ENCODE data around the gene ZNF367.

The ZNF367 gene

GRCh38 chr9:96392263-96392662, 25.9 kb downstream of the ZNF367 start:
- H3K36me3 ChIP-seq (ENCODE audit: insufficient read depth, low read length) = peaks cover 88% of the 10 kb centered on the region; the same call in 1 of the 2 replicates
- H2AFZ ChIP-seq (ENCODE audit: low read length) = no peak overlapping the region
- no peak overlapping the region for H3K9ac ChIP-seq (ENCODE audit: low read depth, low read length, poor library complexity, severe bottlenecking)
- peaks cover 16% of the 10 kb centered on the region for H3K79me2 ChIP-seq (ENCODE audit: insufficient read depth, low read length)
- no peak overlapping the region for H3K4me2 ChIP-seq (ENCODE audit: low read depth, low read length, poor library complexity, severe bottlenecking)
- no peak for TF ChIP-seq CTCF (conservative IDR thresholded peaks at IDR 0.05; ENCODE audit: low read length)
- TF ChIP-seq EZH2phosphoT487 (IDR thresholded peaks at IDR 0.05; ENCODE audit: borderline replicate concordance) = no peak
- H3K4me1 ChIP-seq (ENCODE audit: insufficient read depth, low read length, poor library complexity, severe bottlenecking) = no peaks in the 10 kb centered on the region
- H3F3A ChIP-seq (ENCODE audit: low read depth) = no peaks in the 10 kb centered on the region
- H3K27me3 ChIP-seq (ENCODE audit: insufficient read depth, low read length, poor library complexity, severe bottlenecking) = no peaks in the 10 kb centered on the region
- H4K20me1 ChIP-seq (ENCODE audit: insufficient read depth, low read length, poor library complexity, severe bottlenecking) = peaks cover 16% of the 10 kb centered on the region
- H3K9me3 ChIP-seq (ENCODE audit: insufficient read depth, low read depth, low read length) = no peaks in the 10 kb centered on the region
- H3K4me3 ChIP-seq (ENCODE audit: low read length, poor library complexity, severe bottlenecking) = no peak overlapping the region
- H3K9me2 ChIP-seq (replicated peaks; ENCODE audit: low read depth, low read length) = no peaks in the 10 kb centered on the region

DNA sequence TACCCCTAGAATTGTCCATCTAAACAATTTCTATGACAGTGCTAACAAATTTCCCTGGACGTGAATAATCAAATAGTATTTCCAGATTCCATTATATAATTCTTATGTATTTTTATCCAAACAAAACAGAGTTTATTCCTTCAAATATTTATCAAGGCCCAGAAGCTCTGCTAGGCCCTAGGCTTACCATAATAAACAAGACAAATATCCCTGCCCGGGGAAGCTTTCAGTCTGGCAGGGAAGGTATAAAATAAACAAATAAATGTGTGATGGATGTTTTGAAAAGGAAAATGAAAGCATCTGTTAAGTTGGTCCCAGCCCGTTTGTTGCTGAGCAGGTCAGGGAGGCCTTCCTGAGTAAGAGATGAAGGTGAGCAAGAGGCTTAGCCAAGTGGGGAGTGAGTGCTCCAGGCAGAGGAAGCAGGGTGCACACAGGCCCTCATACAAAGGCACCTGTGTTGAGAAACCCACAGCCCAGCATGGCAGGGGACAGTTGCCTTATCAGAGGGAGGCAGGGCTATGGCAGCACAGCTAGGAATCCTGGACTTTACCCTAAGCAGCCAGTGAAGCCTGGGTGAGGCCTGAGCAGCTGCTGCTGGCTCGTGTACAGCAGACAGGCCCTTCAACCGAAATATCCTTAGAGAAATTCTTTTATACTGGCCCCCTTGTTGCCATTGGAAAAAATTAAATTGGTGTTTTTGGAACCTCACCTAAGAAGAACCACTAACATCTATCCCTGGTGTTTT, 27.0 kb downstream of the ZNF367 start:
- Histone ChIP-seq H3K36me3 (ENCODE audit: insufficient read depth, low read length) (peaks cover 95% of the 10 kb centered on the region), H3F3A (ENCODE audit: low read depth) (no peaks in the 10 kb centered on the region), H3K4me1 (ENCODE audit: insufficient read depth, low read length, poor library complexity, severe bottlenecking) (no peaks in the 10 kb centered on the region), H3K79me2 (ENCODE audit: insufficient read depth, low read length) (peaks cover 13% of the 10 kb centered on the region), H3K27me3 (ENCODE audit: insufficient read depth, low read length, poor library complexity, severe bottlenecking) (no peaks in the 10 kb centered on the region), H3K4me2 (ENCODE audit: low read depth, low read length, poor library complexity, severe bottlenecking) (no peak overlapping the region), H3K9me2 (replicated peaks; ENCODE audit: low read depth, low read length) (no peaks in the 10 kb centered on the region), H3K9ac (ENCODE audit: low read depth, low read length, poor library complexity, severe bottlenecking) (no peak overlapping the region), H3K9me3 (ENCODE audit: insufficient read depth, low read depth, low read length) (no peaks in the 10 kb centered on the region), H3K4me3 (ENCODE audit: low read length, poor library complexity, severe bottlenecking) (no peak overlapping the region), H2AFZ (ENCODE audit: low read length) (no peak overlapping the region), H4K20me1 (ENCODE audit: insufficient read depth, low read length, poor library complexity, severe bottlenecking) (peaks cover 12% of the 10 kb centered on the region)
- TF ChIP-seq EZH2phosphoT487 (IDR thresholded peaks at IDR 0.05; ENCODE audit: borderline replicate concordance) = no peak
- no peak for TF ChIP-seq CTCF (conservative IDR thresholded peaks at IDR 0.05; ENCODE audit: low read length)

- Histone ChIP-seq H4K20me1 (ENCODE audit: insufficient read depth, low read length, poor library complexity, severe bottlenecking) (no peaks in the 10 kb centered on the region), H3F3A (ENCODE audit: low read depth) (no peaks in the 10 kb centered on the region), H2AFZ (ENCODE audit: low read length) (no peak overlapping the region), H3K9me2 (replicated peaks; ENCODE audit: low read depth, low read length) (no peaks in the 10 kb centered on the region), H3K4me1 (ENCODE audit: insufficient read depth, low read length, poor library complexity, severe bottlenecking) (no peaks in the 10 kb centered on the region), H3K9ac (ENCODE audit: low read depth, low read length, poor library complexity, severe bottlenecking) (no peak overlapping the region), H3K27me3 (ENCODE audit: insufficient read depth, low read length, poor library complexity, severe bottlenecking) (no peaks in the 10 kb centered on the region), H3K36me3 (ENCODE audit: insufficient read depth, low read length) (peaks cover 70% of the 10 kb centered on the region), H3K9me3 (ENCODE audit: insufficient read depth, low read depth, low read length) (no peaks in the 10 kb centered on the region), H3K4me2 (ENCODE audit: low read depth, low read length, poor library complexity, severe bottlenecking) (no peak overlapping the region), H3K4me3 (ENCODE audit: low read length, poor library complexity, severe bottlenecking) (no peak overlapping the region), H3K79me2 (ENCODE audit: insufficient read depth, low read length) (no peaks in the 10 kb centered on the region)
- TF ChIP-seq CTCF (conservative IDR thresholded peaks at IDR 0.05; ENCODE audit: low read length) = no peak
These were observed 30.0 kb downstream of the ZNF367 start for GRCh38 chr9:96388144-96388543.
